SKM-1 treated with dmso at 0.1 percent for 144 hours (cell line): ENCODE data around the gene BTG2.
"Not testable (repeated sequence)": the region's sequence is repeated elsewhere in the genome, so short reads cannot be mapped to it uniquely, and the experiment has no call there.

Source experiments
- DNase-seq: peaks from one replicate; lab custom pipeline; 2025; ENCODE audit not compliant: unreplicated experiment; lab: John Stamatoyannopoulos, UW

Gene BTG2, protein sequence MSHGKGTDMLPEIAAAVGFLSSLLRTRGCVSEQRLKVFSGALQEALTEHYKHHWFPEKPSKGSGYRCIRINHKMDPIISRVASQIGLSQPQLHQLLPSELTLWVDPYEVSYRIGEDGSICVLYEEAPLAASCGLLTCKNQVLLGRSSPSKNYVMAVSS

DNA sequence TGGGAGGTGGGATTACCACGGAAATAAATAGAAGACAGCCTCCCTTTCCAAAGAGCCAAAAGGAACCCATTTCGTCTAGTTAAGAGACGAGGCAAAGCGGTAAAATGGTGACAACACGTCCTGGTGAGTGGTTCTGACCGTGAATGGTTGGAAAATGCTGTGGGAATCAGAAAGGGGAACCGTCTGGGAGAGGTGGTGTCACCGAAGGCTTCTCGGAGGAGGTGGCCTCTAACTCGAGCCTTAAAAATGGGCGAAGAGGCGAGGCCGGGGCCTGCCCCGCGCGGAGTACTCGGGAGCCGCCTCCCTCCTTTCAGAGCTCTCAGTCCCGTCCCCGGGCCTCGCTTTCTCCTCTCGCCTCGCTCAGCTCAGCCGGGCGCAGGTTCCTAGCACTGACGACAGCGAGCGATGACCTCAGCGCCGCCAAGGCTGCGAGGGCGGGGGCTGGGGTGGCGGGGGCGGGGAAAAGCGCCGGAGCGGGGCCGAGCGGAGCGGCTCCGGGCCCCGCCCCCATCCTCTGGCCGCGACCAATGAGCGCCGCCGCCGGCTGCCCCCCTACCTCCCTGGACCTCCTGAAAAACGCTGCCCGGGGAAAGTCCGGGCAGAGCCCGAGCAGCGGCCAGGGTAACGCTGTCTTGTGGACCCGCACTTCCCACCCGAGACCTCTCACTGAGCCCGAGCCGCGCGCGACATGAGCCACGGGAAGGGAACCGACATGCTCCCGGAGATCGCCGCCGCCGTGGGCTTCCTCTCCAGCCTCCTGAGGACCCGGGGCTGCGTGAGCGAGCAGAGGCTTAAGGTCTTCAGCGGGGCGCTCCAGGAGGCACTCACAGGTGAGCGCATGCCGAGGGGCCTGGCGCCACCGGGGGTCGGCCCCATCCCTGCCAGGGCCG lies at the start of gene BTG2:
BTG2 (plus strand) TSS at position 601 of the 890 bp plus-strand sequence; CDS start at position 689, 88 bp downstream.
- DNase-seq: peak; percentile 88

DNA sequence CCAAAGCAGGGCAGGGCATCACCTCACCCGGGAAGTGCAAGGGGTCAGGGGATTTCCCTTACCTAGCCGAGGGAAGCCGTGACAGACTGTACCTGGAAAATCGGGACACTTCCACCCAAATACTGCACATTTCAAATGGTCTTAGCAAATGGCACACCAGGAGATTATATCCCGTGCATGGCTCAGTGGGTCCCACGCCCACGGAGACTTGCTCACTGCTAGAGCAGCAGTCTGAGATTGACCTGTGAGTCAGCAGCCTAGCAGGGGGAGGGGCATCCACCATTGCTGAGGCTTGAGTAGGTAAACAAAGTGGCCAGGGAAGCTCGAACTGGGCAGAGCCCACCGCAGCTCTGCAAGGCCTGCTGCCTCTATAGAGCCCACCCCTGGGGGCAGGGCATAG lies 48.7 kb upstream of the BTG2 start:
- DNase-seq: not testable (repeated sequence)

DNA sequence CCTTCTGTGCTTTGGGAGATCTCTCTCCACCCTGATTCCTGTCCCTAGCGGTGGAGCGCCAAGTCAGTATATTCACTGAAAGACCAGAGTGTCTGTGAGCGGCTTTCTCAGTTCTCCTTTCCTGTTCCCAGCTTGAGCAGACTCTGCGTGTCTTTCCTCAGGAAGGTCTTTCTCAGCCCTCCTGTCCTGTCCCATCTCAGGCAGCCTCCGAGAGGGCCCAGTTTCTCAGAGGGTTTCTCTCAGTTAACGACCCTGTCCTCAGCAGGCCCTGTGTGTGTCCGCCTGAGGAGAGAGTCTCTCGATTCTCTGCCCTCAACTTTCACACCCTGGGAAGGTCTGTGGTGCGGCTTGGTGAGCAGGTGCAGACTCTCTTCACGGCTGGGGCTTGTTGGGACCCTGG lies 41.8 kb upstream of the BTG2 start:
- no peak for DNase-seq

DNA sequence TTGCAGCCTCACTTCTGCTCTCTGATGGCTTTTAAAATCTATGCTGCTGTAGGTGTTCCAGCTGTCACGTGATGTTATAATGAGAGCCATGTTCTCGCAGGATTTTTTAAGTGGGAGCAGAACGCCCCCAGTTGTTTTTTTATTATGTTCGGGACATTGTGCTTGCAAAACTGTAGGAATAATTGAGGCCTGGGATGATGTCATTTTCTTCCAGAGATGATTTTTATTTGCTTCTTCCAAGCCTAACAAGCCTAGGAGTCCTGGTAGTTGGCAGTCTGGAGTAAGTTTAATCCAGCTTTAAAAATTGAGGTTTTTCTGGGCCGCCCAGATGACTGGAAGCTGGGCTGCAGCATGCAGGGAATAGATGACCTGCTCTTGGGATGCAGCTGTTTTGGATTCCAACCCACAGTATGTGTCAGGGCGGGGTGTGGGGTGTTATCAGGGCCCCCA lies 41.2 kb upstream of the BTG2 start:
- DNase-seq: no peak

DNA sequence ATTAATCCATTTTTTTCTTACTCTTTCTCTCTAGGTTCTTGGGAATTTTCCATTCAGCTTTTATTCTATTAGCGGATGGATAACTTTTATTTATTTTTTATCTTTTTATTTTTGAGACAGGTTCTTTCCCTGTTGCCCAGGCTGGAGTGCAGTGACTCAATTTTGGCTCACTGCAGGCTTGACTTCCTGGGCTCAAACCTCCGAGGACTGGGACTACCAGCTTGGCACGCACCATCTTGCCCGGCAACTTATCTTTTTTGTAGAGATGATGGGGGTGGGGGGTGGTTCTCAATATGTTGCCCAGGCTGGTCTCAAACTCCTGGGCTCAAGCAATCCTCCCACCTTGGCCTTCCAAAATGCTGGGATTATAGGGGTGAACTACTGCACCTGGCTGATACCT lies 39.8 kb upstream of the BTG2 start:
- no peak for DNase-seq

DNA sequence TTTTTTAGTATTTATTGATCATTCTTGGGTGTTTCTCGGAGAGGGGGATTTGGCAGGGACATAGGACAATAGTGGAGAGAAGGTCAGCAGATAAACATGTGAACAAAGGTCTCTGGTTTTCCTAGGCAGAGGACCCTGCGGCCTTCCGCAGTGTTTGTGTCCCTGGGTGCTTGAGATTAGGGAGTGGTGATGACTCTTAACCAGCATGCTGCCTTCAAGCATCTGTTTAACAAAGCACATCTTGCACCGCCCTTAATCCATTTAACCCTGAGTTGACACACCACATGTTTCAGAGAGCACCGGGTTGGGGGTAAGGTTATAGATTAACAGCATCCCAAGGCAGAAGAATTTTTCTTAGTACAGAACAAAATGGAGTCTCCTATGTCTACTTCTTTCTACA lies 39.2 kb upstream of the BTG2 start:
- DNase-seq: not testable (repeated sequence)

DNA sequence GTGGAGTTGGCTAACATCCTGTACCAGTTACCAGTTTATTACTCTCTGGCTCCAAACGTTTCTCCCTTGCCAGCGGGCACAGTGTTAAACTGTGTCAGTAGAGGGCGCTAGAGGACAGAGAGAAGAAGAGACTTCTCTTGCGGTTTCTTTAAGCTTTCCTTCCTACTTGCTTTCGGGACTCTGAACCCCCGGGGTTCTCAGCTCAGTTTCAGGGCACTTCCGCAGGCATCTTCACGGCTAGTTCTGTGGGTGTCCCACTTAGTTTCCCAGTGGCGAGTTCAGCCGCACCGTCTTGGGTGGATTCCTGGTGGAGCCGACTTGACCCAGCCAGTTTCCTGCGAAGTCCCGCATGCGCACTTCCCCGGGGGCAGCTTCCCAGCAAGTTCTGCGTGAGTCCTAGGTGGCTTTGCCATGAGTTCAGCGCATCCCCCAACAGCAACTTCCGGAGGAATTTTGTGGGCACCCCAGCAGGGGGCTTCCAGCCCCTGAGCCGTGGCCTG lies 37.9 kb upstream of the BTG2 start:
- peak; percentile 95 for DNase-seq

DNA sequence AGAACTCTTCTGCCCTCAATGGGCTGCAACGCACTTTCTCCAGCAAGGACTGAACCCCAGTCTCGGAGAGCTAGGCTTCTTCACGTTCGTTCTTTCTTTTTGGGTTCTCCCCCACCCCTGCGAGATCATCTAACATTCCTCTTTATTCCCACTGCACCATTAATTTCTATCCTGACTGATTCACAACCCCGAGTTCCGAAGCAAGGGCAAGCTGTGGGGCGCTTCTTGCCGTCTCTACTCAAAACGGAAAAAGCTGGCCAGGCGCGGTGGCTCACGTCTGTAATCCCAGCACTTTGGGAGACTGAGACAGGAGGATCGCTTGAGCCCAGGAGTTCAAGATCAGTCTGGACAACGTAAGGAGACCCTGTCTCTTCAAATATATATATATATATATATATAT lies 37.4 kb upstream of the BTG2 start:
- no peak for DNase-seq

DNA sequence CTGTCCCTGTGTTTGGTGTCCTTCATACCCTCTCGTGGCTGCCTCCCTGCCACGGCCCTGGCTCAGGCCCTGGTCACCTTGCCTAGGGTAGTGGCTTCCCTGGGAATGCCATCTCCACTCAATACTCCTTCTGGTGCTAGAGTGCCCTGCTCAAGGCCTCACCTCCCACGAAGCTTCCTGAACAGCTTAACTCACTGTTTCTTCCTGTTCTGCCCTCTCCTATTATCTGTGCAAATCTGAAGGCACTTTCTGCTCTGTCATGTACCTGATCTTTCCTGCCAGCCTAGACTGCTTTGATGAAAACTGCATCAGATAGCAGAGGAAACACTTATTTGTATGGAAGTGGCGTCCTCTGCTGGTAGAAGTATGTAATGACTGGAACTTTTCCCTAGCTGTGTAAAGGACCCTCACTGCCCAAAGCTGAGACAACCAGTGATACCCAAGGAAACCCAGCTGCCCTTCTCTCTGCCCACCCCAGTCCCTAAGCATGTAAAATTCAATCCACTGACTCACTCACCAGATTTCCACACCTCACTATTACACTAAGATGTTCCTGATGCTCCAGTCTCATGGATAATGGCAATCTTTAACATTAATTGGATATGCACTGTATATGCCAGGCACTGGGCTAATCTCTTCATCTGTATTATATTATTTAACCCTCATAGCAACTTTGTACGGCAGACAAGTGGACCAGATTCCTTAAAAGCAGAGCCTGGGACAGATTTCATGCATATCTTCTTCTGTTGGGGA lies 36.2 kb upstream of the BTG2 start:
- DNase-seq: peak; percentile 77

DNA sequence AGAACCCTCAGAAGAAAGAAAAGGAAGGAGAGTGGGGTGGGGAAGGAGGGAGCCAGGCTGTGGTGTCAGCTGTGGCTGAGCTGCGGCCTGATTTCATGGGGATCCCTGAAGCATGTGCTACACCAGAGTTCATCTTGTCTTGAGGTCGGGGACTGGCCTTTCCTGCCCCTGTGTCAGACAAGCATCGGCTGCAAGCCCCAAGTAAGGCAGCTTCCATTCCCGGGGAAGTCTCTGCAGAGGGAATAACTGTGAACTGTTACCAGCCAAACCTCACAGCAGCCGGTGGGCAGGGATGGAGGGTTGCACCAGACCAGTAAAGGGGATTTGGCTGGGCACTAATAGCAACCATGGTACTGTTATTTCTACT lies 35.7 kb upstream of the BTG2 start:
- DNase-seq: no peak

DNA sequence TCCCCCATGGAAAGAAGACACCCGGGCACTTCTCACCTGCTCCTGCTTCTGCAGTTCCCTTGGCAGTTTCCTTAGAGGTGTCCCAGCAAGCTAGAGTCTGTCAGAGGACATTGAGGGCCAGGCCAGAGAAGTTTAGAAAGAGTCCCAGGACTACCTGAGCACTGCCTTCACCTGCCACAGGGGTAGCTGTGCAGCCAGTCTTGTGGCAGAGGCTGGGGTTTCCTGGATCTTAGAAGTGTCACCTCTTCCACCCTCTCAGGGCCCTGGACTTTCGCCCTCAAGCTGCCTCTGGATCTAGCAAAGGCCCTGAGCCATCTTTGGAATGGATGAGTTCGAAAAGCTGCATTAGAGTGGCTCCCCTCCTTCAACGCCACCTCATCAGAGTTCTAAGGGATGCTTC lies 34.9 kb upstream of the BTG2 start:
- DNase-seq: no peak

DNA sequence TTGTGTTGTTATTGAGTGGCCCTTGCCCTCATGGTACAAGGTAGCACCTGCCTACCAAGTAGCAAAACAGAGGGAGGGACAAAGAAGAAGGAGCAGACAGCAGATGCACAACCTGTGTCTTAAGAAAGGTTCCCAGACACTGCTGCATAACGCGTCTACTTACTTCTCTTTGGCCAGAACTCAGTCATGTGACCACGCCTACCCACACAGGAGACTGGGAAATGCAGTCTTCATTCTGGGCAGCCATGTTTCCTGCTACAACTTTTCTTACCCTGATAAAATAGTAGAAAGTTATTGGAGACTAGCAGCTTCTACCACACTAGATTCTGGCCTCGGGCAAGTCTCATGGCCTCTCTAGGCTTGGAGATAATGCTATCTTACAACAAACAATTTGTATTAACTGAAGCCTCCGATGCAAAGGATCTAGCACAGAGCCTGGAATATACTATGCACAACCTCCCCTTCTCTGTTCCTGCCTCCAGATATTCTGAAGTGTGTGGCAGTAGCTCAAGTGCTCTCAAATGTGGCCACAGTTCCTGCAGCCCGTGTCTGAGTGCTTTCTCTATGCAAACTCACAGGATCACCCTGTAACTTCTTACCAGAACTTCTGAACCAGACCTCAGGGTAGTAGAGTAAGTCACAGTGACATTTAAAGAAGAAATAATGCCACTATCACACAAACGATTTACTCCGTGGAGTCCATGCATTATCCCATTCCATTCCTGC lies 34.1 kb upstream of the BTG2 start:
- DNase-seq: peak; percentile 53

DNA sequence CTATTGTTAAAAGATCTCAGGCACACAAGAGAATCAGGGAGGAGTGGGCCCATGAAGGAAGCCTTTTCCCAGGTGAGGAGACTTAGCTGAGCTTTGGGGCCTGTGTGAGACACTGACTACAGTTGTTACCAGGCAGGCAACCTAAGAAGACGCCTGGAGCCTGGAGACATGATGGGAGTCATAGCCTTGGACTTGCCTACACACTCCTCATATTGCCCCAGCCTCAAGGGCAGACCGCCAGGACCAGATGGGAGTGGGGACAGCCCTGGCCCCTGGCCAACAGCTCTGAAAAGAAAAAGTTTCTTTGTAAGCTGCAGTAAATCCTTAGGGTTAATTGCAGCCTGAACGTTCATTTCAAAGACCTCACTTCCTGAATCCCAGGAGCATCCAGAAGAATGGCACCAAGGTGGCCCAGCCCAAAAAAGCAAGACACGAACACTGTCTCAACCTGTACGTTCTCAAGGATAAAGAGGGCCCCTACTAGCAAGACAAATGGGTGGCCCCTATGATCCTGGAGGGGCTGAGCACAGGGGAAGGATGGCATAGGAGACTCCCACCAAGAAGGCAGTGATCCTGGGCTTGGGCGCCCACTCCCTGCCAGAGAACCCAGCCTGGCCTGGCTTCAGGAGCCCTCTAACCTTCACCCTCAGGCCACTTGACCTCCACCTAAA lies 33.2 kb upstream of the BTG2 start:
- no peak for DNase-seq

DNA sequence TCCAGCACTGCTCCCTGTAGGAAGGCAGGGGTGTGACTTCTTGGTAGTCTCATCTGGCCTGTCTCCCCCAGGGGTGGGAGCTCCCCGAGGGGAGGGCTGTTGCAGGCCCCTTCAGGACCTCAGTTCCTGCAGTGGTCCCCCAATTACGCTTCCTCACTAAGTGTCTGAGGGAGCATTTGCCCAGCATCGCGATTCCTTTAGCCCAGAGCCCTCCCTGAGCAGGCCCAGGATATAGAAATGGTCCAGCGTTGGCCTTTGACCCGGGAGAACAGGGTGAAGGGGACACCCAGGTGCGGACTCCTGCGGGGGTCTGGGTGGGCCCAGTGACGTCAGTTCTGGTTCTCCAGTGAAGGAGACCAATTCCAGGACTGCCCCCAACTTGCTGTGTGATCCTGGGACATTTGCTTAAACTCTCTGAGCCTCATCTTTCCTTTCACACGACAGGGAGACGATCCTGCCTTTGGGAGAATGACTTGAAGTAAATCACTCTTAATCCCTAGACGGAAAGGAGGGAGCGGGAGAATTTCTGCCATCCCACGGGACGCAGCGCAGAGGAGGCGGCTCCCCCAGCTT lies 32.6 kb upstream of the BTG2 start:
- DNase-seq: no peak

DNA sequence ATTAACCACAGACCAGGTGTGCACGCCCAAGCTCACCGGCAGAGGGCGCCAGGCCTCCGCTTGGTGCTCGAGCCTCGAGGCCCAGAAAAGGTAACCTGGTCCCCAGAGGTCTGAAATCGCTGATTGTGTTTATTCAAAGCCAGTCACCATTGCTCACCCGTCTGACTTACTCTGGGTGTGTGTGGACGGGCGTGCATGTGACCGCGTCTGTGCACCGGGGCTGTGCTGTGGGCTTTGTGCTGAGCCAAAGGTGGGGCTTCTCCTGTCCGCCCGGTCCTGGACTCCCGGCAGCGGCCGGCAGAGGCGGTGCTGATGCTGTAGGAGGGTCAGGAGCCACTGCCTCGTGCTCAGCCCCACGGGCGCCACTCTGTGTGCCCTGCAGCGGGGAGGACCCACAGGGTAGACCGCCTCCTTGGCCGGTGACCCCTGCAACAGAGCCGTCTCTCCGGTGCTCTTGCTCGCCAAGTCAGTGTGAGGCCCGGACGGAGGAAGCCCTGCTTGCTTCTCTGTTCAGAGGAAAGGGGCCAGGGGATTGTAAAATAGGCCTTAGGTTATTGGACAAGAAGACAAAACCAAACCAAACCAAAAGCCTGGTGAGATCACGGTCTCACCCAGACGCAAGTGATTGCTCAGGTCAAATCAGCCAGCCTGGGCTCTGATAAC lies 32.0 kb upstream of the BTG2 start:
- DNase-seq: peak; percentile 87

DNA sequence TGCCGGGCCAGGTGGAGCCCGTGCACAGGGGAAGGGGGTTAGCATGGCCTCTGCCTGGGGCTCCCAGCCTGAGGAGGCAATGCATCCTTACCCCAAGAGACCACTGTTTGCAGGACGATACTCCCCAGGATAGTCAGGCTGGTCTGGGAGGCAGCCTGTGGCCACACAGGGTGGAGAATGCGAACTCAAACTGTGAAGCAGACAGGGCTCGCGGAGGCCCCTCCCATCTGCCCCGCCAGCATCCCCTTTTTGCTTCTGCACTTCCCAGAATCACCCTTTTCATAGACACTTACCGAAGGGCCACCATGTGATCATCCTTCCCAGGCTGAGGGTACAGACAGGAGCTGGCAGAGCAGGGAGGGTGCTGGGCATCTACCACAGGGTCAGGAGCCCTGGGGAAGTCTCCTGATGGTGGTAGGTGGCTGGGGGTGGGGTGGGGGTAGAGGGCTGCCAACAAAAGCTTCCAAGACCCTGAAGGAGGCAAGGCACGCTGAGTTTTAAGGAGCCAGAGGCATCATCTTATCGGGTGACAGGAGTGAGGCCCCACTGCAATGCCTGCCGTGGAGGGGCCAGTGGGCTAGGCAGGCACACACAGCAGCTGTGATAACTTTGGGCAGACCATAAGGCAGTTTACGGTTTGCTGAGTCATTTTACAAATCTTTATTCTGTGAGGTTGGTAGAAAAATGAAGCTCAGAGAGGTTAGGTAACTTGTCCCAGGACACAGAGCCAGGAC lies 31.3 kb upstream of the BTG2 start:
- DNase-seq: no peak

DNA sequence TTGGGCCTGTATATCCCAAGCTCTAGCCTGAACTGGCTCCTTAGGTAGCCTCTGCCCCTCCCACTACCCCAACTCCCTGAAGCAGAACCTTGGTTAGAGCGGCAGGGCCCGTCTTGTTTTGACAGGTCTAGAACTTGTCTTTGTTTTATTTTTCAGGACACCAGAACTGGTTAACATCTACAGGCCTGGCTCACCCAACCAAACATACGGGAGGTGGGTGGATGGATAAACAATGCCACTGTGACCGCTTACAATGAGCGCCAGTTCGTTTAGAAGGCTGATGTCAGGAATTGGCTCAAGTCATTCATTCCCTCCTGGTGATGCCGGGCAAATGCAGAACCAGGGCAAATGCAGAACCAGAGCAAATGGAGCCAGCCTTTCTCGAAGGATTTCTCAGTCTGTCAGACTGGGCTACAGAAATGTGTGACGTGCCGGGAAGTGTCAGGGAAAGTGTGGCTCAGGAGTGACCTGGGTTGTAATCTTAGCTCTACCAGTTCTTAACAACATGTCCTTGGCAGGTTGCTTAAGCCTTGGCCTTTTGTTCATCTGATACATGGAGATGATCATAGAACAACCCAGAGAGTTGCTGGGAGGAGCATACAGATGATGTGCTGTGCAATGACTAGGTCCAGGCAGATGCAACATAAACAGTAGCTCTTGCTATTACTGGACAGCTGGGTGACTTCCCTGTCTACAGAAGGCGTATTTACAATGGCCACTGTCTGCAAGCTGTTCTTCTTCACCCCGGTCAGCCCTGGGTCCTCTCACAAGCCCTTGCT lies 30.5 kb upstream of the BTG2 start:
- no peak for DNase-seq

DNA sequence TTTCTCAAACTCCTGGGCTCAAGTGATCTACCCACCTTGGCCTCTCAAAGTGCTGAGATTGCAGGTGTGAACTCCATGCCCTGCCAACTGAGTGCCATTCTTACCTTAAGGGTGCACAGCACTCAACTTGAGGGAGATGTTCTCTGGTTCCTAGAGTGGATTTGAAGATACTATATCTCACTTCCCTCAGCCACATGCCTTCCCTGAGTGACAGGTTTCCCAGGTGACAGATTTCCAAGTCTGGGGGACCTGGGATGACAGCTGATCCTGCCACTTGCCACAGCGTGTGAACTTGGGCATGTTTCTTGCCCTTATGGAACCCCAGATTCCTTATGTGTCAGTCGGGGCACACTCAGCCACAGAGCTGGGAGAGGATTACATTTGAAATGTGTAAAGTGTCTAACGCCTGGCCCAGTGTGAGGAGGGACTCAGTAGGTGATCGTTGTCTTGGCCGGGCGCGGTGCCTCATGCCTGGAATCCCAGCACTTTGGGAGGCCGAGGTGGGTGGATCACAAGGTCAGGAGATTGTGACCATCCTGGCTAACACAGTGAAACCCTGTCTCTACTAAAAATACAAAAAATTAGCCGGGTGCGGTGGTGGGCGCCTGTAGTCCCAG lies 29.6 kb upstream of the BTG2 start:
- DNase-seq: no peak
